A549 (cell line): ENCODE results near the gene UROC1.

Experiments
- MAZ ChIP-seq: fragments of 150-350 bp; IDR thresholded peaks from 2 replicates; pipeline ENCODE4 v1.6.1; 2014; ENCODE audit warnings: antibody characterized with exemption, low read depth, low read length, borderline replicate concordance
- POLR2A ChIP-seq: IDR thresholded peaks from 2 replicates; pipeline ENCODE4 v1.6.1; 2012; ENCODE audit warnings: mild to moderate bottlenecking, low read length
- TF ChIP-seq, protein P1 (sequence below): fragments of >200 bp; sonication (Bioruptor Twin); formaldehyde crosslinking; IDR thresholded peaks from 3 replicates; pipeline ENCODE4 v1.5.1; 2016

DNA sequence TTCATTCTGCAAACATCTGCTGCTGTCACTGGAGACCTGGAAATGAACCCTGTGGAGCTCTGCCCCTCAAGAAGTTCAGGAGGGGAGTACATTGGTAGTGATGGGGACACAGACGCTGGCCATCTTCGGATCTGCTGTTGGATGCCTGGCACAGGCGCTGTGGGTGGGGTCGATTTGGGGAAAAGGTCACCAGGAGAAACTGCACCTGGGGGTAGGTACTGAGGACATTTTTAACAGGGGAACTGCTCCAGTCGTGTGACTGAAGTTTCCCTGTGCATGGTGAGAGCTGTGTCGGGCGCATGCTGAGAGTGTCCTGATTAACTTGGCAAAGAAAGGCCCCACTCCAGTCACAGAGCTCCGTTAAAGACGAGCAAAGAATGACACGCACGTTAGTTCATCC, 3.4 kb downstream of the UROC1 start:
- no peak for TF ChIP-seq MAZ
- TF ChIP-seq POLR2A, result no peak
- TF ChIP-seq, protein P1, sequence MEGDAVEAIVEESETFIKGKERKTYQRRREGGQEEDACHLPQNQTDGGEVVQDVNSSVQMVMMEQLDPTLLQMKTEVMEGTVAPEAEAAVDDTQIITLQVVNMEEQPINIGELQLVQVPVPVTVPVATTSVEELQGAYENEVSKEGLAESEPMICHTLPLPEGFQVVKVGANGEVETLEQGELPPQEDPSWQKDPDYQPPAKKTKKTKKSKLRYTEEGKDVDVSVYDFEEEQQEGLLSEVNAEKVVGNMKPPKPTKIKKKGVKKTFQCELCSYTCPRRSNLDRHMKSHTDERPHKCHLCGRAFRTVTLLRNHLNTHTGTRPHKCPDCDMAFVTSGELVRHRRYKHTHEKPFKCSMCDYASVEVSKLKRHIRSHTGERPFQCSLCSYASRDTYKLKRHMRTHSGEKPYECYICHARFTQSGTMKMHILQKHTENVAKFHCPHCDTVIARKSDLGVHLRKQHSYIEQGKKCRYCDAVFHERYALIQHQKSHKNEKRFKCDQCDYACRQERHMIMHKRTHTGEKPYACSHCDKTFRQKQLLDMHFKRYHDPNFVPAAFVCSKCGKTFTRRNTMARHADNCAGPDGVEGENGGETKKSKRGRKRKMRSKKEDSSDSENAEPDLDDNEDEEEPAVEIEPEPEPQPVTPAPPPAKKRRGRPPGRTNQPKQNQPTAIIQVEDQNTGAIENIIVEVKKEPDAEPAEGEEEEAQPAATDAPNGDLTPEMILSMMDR, result no peak
